H1 (cell line): ENCODE measurements around the gene TMPRSS9. TPM values are rescaled to one million over a fixed set of nuclear protein-coding genes. Genes with fewer than 3 reads are reported as not detected.

Source experiments
- BACH1 ChIP-seq: IDR thresholded peaks from 2 replicates; pipeline ENCODE4 v1.6.1; 2012; ENCODE audit warnings: low read length, improper control_type of control experiment
- CEBPB ChIP-seq: IDR thresholded peaks from 2 replicates; pipeline ENCODE4 v1.6.1; 2012; ENCODE audit warnings: low read depth, low read length
- MAFK ChIP-seq: IDR thresholded peaks from 2 replicates; pipeline ENCODE4 v1.6.1; 2012; ENCODE audit warnings: low read depth, mild to moderate bottlenecking, improper control_type of control experiment, low read length
- RFX5 ChIP-seq: IDR thresholded peaks from 2 replicates; pipeline ENCODE4 v1.6.1; 2011; ENCODE audit warnings: low read depth, low read length, improper control_type of control experiment, borderline replicate concordance
- polyA plus RNA-seq, 7 experiments: library from polyadenylated mRNA; depleted of rRNA in 3 of 7; stranded (reverse) in 5 of 7; unstranded in 2 of 7; fragments of >200 nt in 5 of 7; fragments of 200-250 nt in 2 of 7; gene quantifications; 1 replicate in 5 of 7; 2 replicates in 1 of 7; 4 replicates in 1 of 7; pipeline versions ENCODE4 v1.2.1 to v1.2.3, GENCODE V29; 2011 to 2013; ENCODE audit warnings: missing spikeins in 2 of 7, mixed read lengths in 2 of 7
- total RNA-seq: library from RNA; stranded (reverse); fragmentation: NEBNext Ultra II Directional; extraction: Animal tissue kit (Norgen Biotek cat#: 25700); gene quantifications from 2 replicates; pipeline ENCODE4 v1.2.1, GENCODE V29; 2021

The TMPRSS9 gene
- total and polyA plus RNA-seq, 2 of the 8 experiments (the other 6 are each of a cell fraction or from before 2014, with no cell fraction given), result 0.15 to 0.19 TPM

DNA sequence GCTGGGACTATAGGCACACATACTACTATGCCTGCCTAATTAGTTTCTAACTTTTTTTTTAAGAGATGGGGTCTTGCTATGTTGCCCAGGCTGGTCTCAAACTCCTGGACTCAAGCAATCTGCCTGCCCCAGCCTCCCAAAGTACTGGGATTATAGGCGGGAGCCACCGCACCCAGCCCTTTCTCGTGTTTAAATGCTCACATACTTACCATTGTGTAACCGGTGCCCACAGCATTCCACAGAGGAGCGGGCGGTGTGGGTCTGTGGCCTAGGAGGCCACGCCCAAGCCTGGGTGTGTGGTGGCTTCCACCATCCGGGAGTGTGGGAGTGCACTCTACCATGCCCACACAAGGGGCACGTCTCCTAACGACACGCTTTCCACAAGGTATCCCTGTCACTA, 89.0 kb downstream of the TMPRSS9 start (continued):
- TF ChIP-seq RFX5 (no peak), CEBPB (no peak), MAFK (no peak), BACH1 (no peak)
